Omental fat pad (tissue), 4 donors: ENCODE data around the gene ARL17B. TPM values are rescaled to one million over a fixed set of nuclear protein-coding genes. Genes with fewer than 3 reads are reported as not detected.
"Not testable (repeated sequence)": the region's sequence is repeated elsewhere in the genome, so short reads cannot be mapped to it uniquely, and the experiment has no call there.

Experiments used
- ATAC-seq: fragments of 150-250 bp; one replicate; pipeline ENCODE4 v1.9.1; 2016; ENCODE audit warnings: mild to moderate bottlenecking, moderate library complexity; ENCODE audit not compliant: low FRiP score
- DNase-seq: peaks from one replicate; pipeline ENCODE4 v3.0.0-alpha.2; 2019; ENCODE audit warnings: low spot score
- total RNA-seq, 4 donors: library from RNA; depleted of rRNA; stranded (reverse); fragments of >200 nt; gene quantifications; one replicate each; pipeline ENCODE4 v1.1.0, GENCODE V29; 2016

Gene ARL17B
- total RNA-seq: 10 to 100 TPM in 2 of 4 donors, 1 to 10 TPM in 2; 7.0 to 19.4 (median 10.7) TPM

DNA sequence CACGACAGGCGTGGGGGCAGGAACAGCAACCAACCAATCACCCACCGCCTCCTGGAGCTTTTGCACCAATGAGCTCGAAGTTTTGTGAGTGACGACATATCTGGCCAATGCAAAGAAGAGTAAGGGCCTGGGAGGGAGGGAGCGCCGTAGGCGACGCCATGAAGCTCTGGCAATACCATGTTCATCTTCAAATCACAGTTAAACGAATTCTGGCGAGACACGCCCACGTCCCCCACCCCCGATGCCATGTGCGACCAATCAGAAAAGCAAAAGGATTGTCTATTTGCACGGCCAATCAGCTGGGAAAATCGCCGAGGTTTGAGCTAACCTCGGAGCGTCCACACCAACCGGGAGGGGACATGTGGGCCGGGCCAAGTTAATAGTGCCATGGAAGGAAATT, at the start of gene ARL17B:
Gene ARL17B, minus strand, starts transcription at position 12 of the 400 bp plus-strand sequence. CDS start 3,369 bp downstream, outside the sequence.
- ATAC-seq: peak; percentile 99

DNA sequence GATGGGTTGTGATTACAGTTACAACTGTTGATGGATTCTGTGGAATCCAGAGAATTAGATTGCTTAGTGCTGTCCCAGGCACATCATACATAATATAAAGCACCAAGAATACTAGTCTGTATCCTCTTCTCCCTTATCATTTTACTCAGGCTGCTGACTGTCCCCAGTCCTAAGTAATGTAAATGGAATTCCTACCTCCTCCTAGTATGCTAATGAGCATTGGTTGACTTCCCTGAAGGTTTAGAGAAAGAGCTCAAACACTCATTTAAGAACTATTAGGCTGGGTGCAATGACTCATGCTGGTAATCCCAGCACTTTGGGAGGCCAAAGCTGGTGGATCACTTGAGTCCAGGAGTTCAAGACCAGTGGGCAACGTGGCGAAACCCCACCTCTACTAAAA, 48.3 kb upstream of the ARL17B start:
- DNase-seq, ATAC-seq: not testable (repeated sequence)

More for the DNA sequence above, at the start of gene ARL17B:
- DNase-seq: peak; percentile 61

DNA sequence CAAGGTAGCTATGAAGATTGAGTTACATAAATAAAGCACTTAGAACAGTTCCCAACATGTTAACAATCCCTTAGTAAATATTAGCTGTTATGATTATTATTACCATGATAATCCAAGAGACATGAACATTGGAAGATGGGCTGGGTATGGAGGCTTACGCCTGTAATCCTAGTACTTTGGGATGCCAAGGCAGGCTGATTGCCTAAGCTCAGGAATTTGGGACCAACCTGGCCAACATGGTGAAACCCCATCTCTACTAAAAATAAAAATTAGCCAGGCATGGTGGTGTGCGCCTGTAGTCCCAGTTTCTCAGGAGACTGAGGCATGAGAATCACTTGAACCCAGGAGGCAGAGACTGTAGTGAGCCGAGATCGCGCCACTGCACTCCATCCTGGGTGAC, 45.6 kb upstream of the ARL17B start:
- not testable (repeated sequence) for ATAC-seq, DNase-seq

DNA sequence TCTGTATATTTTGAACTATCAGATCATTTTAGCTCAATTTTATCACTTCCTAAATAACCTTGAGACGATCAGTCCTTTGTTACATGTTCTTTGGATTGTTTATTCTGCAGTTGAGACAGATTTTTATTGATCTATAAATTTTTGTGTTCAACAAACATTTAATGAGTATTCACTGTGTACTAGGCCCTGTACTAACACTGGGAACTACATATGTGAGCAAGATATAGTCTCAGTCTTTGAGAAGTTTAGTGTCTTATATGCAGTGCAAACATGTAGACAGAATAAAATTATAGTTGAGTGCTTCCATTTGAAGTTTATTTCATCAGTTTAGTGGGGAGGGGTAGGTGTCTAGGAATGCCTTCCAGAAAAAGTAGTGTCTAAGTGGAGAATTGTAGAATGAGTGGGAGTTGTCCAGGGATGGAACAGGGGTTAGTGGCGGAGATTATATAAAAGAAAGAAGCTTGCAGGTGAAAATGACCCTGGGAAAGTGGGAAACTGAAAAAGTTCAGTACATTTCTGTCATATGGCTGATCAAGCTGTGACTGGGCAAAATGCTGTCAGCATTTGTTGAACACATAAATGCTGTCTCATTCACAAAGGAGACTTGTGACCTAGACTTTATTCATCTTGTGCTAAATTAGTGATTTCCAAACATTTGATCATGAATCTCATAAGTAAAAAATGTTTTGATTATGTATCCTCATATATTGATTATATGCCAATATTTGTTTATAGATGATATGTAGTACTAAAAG, 39.6 kb upstream of the ARL17B start:
- not testable (repeated sequence) for DNase-seq, ATAC-seq

DNA sequence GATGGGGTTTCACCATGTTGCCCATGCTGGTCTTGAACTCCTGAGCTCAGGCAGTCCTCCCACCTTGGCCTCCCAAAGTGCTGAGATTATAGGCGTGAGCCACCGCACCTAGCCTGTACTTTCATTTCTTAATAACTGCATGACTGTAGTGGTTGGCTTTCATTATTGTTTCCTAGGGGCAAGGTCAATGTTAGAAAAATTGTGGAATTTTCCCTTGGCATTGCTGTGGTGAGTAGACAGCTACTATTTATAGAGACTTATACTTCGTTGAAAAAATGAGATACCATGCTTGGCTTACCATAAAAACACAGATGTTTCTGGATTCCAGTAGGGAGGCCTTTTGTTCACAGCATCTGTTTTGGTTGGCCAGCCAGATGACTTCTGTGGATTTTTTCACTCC, 39.0 kb upstream of the ARL17B start:
- not testable (repeated sequence) for DNase-seq, ATAC-seq

DNA sequence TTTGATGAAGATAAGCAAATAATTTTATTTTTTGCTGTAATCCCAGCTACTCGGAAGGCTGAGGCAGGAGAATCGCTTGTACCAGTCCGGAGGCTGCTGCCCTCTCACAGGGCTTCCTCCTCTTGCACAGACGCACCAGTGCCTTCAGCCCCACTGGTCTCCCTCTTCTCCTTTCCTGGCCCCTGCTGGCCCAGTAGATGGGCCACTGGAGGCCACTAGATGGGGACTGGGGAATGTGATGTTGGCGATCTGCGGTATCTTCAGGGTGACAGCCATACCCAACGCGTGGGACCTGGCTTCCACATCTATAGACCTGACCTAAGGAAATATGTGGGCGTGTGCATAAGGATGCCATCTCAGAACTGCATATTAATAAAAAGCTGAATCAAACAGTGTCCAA, 38.4 kb upstream of the ARL17B start:
- not testable (repeated sequence) for ATAC-seq, DNase-seq

DNA sequence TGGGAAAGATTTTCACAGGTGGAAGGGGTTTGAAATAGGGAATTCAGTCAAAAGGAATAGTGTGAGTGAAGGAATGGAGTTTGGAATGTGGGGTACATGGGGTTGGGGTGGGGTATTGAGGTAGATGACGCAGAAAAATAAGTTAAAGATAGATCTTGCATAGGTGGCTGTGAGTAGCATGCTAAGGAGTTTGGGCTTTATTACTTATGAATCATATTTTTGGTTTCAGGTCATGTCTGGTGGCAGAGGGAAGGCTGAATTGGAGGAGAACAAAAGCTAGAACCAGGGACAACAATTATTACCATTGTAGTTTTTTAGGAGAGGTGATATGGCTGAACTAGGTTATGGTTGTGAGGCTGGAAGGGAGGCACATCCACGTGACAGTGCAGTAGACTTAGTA, 34.7 kb upstream of the ARL17B start:
- not testable (repeated sequence) for ATAC-seq, DNase-seq

DNA sequence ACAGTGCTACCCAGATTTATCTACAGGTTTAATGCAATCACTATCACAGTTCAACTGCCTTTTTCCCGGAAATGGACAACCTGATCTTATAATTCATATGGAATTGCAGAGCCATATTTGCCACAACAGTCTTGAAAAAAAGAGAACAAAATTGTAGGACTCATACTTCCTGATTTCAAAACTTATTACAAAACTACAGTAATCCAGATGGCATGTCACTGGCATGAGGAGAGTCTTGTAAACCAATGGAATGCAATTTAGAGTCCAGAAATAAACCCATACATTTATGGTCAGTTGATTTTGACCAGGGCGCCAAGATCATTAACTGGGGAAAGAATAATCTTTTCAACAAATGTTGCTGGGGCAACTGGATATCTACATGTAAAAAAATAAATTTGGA, 32.1 kb upstream of the ARL17B start:
- not testable (repeated sequence) for ATAC-seq, DNase-seq

DNA sequence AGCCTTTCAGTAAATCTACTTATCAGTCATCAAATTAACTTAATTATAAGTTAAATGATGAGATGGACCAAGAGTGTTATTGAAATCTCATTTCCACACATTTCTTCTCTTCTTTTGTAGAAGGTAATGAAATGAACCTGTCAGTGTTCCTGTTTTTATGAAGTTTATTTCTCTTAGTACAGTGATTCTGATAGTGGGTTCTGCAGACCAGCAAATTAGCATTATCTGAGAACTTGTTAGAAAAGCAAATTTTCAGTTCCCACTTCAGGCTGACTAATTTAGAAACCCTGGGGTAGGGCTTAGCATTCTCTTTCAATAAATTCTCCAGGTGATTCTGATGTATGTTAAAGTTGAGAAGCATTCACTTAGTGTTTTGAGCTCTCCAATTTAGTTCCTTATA, 23.9 kb upstream of the ARL17B start:
- not testable (repeated sequence) for ATAC-seq, DNase-seq

DNA sequence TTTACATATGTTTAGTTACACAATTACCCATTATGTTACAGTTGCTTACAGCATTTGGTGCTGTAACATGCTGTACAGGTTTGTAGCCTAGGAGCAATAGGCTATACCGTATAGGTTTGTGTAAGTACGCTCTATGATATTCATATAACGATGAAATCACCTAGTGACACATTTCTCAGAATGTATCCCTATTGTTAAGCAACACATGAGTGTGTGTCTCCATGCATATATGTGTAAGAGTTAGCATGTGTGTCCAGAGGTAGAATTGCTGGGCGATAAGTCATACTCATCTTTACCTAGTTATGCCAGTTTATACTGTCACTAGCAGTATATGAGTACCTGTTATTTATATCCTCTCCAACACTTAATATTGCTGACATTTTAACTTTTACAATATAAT, 21.6 kb upstream of the ARL17B start:
- ATAC-seq, DNase-seq: not testable (repeated sequence)

DNA sequence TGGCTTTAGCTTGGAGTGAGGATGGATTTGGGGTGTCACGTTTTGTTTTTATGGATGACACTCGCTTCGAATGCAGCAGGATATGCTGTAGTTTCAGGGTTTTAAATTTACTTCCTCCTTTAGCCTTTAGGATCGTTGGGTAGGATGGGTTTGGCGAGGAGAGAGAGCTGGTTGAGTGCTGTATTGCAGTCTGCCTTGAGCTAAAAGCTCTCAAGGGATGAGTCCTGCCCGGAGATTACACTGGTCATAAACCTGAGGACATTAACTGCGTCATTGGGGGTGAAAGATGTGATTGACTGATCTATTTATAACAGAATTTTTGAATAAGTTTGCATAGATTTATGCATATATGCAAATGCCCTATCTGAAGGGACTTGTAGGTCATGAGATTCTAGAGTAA, 11.9 kb upstream of the ARL17B start:
- DNase-seq, ATAC-seq: not testable (repeated sequence)

DNA sequence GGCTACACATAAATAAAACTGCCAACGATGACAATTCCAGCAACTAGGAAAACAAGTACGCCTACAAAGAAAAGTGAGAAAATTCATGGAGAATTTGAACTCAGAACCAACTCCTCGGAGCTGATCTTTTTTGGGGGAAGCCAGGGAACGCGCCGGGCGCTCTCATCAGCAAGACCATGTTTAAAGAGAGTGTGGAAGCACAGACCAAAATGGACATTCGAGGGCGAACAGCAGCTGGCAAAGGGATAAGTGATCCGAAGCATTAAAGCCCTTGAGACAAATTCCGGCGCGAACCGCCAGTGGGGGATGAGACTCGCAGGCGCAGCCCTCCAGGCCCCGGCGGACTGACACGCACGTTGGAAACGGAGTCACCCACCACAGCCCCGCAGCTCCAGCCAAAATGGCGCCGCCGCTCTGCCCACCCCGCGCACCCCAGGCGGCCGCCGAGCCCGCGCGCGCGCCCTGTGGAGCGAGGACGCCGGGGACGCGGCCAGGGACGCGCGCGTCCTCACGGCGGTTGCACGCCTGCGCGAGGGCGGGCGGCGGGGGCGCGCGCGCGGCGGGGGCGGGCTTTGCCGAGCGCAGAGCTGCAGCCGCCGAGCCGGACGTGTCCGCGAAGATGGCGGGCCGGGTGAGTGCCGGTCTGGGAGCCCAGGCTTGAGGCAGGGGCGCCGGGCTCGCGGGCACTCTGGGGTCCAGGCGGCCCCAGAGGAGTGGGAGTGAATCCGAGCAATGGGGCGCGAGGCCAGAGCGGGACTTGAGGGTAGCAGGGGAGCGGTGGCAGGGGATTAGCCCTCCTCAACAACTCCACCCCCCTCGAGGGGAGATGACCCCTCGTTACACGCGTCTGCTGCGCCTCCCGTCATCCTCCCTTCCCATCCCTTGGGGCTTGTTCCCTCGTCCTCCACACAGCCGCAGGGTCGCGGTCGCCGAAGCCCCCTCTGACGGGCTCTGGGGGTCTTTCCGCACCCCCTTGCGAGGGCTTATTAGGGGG, 11.0 kb upstream of the ARL17B start:
- not testable (repeated sequence) for DNase-seq
- ATAC-seq: peak; percentile 96

DNA sequence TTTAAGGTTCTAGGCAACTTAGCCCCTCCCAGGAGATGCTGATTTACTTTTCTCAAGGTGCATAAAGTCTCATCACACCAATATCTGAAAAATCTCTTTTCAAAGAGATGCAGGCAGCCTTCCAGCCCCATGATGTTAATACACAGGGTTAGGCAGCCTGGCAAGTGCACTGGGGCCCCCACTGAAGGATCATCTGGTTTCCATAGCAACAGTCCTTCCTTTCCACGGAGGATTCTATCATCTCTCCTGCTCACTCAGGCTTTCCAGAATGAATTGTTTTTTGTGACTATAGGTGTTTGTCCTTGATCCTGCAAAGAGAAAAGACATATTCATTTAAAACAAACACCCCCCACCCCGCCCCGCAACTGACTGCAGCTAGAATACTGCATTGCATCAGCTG, 6.0 kb upstream of the ARL17B start:
- ATAC-seq: not testable (repeated sequence)

DNA sequence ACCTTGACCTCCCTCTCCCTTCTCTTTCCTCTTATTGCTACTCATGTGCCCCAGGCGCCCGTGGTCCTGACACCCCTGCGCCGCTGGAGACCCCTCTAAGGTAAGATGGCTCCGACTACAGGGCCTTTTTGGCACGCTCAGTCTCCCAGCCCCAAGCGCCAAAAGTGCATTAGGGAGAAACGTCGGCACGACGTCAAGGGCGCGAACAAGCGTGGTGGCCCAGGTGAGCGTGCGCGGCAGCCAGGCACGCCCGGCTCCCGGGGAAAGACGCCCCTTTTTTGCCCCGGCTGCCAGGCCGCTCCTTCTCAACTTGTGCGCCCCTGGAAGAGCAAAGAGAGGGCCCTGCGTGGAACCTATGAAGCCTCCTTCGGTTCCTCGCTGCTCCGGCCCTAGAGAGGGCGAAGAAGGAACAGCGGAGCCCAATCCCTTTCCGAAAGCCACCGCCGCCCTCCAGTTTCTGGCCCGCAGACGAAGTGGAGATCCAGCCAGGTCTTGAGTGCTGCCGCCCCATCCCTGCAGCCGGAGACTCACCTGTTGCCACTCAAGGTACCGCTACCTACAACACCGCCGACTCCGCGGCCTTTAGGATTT, 326 bp downstream of the ARL17B start:
- DNase-seq: not testable (repeated sequence)
- ATAC-seq: peak; percentile 38

More for the DNA sequence above, 6.0 kb upstream of the ARL17B start:
- DNase-seq: not testable (repeated sequence)

DNA sequence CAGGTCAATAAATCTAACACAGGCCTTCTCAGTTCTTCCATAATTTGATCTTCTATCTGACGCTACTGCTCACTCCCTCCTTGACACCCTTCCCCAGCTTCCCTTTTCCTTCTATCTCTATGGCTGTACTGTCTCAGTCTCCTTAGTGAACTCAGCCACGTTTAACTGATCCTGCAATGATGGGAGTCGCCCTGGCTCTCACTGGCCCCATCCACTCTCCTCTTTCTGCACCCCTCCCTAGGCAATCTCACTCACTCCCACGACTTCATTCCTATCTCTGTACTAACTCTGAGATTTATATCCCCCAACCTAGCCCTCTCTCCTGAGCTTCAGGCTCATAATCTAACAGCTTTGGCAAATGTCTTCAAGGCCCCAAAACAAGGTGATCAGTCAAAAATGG, 7.7 kb downstream of the ARL17B start:
- ATAC-seq, DNase-seq: not testable (repeated sequence)

DNA sequence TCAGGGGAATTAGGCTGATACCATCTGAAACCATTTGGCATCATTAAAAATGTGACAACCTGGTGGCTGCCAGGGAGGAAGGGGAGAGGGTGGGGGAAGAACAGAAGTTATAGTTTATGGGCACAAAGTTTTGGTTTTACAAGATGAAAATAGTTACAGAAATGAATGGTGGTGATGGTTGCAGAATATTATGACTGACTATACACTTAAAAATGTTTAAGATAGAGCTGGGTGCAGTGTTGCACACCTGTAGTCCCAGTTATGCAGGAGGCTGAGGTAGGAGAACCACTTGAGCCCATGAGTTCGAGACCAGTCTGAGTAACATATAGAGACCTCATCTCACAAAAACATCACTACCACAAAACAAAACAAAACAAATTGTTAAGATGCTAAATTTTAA, 12.5 kb downstream of the ARL17B start:
- DNase-seq, ATAC-seq: not testable (repeated sequence)

DNA sequence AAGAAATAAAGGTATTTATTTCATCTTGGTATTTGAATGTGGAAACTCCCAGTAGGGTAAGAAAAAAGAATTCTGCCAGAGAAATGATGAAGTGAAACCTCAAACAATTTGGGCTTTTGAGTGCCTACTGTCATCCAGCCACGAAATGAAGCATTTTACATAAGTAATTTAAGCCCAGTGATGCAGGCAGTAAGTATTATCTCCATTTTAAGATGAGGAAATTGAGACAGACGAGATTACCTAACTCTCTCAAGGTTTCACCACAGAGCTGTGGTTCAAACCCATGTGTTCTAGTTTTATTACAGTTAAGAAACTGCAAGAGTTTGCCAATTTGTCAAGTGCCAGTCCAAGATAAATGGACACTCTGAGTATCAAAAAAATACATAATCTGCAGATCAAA, 13.2 kb downstream of the ARL17B start:
- not testable (repeated sequence) for DNase-seq
- ATAC-seq: peak; percentile 75

DNA sequence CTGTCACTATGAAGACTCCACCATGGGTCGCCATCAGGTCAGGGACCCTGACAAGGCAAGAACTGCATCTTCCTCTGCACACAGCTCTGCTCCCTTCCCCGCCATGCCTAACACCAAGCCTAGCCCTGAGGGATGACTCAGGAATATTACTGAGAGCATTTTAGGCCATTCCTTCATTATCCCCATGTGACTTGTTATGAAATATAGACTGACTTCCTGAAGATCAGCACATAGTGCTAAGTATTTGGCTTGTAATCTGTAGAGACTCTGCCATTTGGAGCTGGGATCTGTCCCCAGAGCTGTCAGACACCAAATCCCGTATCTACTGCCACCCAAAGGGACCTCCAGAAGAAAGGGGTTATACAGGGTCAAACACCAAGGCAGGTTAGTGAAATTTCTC, 19.4 kb downstream of the ARL17B start:
- ATAC-seq: peak; percentile 54
- not testable (repeated sequence) for DNase-seq

DNA sequence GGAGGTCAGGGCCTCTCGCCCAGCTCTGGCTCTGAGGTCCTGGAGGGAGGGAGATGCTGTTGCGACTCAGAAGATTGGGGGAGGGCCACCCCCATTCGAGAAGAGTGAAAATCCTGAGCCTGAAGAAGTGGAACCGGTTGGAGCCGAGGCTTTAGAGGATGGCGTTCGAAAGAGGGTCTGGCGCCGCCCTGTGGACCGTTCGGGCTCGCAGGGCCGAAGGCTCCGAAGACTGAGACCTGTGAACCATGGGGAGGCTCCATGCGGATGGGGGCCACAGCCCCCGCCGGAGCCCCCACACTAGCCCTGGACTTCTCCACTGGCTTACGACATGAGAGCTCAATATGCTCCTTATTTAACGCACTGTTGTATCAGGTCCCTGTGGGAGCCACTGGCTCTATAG, 20.3 kb downstream of the ARL17B start:
- ATAC-seq, DNase-seq: not testable (repeated sequence)
